Caco-2 (cell line): ENCODE data around the gene EMC10. TPM values are rescaled to one million over a fixed set of nuclear protein-coding genes. Genes with fewer than 3 reads are reported as not detected.

Experiments
- BruUV-seq: library from RNA; stranded (reverse); fragments of 400-500 nt; replicated peaks from 2 replicates; lab custom pipeline; 2021; lab: Mats Ljungman, UMichigan
- CTCF ChIA-PET: fragments of 300-600 bp; sonication (Branson Sonifier 250); formaldehyde crosslinking; loops from one replicate; lab custom pipeline; 2022; ENCODE audit warnings: antibody characterized with exemption; lab: Charles Lee
- POLR2A ChIA-PET: fragments of 300-600 bp; sonication (Branson Sonifier 250); formaldehyde crosslinking; loops from one replicate; lab custom pipeline; 2022; ENCODE audit warnings: antibody characterized with exemption; lab: Charles Lee
- DNase-seq, 2 experiments: peaks; one replicate each; pipeline versions ENCODE4 v3.0.0 to v3.0.0-alpha.2; 2020 to 2022
- H3K27me3 ChIP-seq: replicated peaks from 2 replicates; pipeline ENCODE4 v1.6.0; 2011; ENCODE audit warnings: low read length; ENCODE audit not compliant: control insufficient read depth, insufficient read depth
- H3K36me3 ChIP-seq: 2 replicates; pipeline ENCODE4 v1.5.1; 2011; ENCODE audit warnings: low read length; ENCODE audit not compliant: control insufficient read depth, insufficient read depth
- H3K4me1 ChIP-seq: fragments of 250-450 bp; sonication (Bioruptor Pico); 2 replicates; pipeline ENCODE4 v1.5.1; 2020; ENCODE audit warnings: mild to moderate bottlenecking
- H3K4me3 ChIP-seq: 2 replicates; pipeline ENCODE4 v1.5.1; 2011; ENCODE audit warnings: low read depth, mild to moderate bottlenecking, control low read depth, low read length
- H3K9me3 ChIP-seq: fragments of 250-450 bp; sonication (Bioruptor Pico); 2 replicates; pipeline ENCODE4 v1.5.1; 2020; ENCODE audit warnings: mild to moderate bottlenecking, moderate library complexity
- H3K27ac Mint-ChIP-seq: one replicate; pipeline ENCODE4 v1.8.0; 2022; ENCODE audit warnings: mixed read lengths; ENCODE audit not compliant: unreplicated experiment
- H3K27me3 Mint-ChIP-seq: one replicate; pipeline ENCODE4 v1.8.0; 2022; ENCODE audit warnings: mixed read lengths; ENCODE audit not compliant: insufficient read depth, unreplicated experiment
- H3K36me3 Mint-ChIP-seq: one replicate; pipeline ENCODE4 v1.8.0; 2022; ENCODE audit warnings: mild to moderate bottlenecking, mixed read lengths; ENCODE audit not compliant: insufficient read depth, unreplicated experiment
- H3K4me1 Mint-ChIP-seq: one replicate; pipeline ENCODE4 v1.8.0; 2022; ENCODE audit warnings: low read depth, mixed read lengths; ENCODE audit not compliant: unreplicated experiment
- H3K4me3 Mint-ChIP-seq: one replicate; pipeline ENCODE4 v1.8.0; 2022; ENCODE audit warnings: mild to moderate bottlenecking, moderate library complexity, mixed read lengths; ENCODE audit not compliant: unreplicated experiment
- H3K9me3 Mint-ChIP-seq: one replicate; pipeline ENCODE4 v1.8.0; 2022; ENCODE audit warnings: mixed read lengths; ENCODE audit not compliant: unreplicated experiment
- CTCF ChIP-seq, 2 experiments: fragments of 200-600 bp in 1 of 2; IDR thresholded peaks; 1 replicate in 1 of 2; 2 replicates in 1 of 2; pipeline versions ENCODE4 v1.5.1 to v1.8.0; 2011 to 2022; ENCODE audit warnings: antibody characterized with exemption in 1 of 2, control low read depth in 1 of 2, inconsistent platforms in 1 of 2, low read depth in 1 of 2, low read length in 1 of 2, mild to moderate bottlenecking in 1 of 2, moderate library complexity in 1 of 2; ENCODE audit not compliant: insufficient read depth in 1 of 2, severe bottlenecking in 1 of 2, unreplicated experiment in 1 of 2
- intact Hi-C: fragments of 100-400 bp; cut with micrococcal nuclease; formaldehyde crosslinking; loops from one replicate; pipeline ENCODE4 v1.10.0; 2022; ENCODE audit not compliant: unreplicated experiment
- total RNA-seq: library from RNA; stranded (reverse); gene quantifications from 2 replicates; pipeline ENCODE4 v1.2.3, GENCODE V29; 2022

Gene EMC10
- total RNA-seq, 1 experiment from 2014 or later: 42.9 TPM

GRCh38 chr19:50532952-50533351 lies 56.6 kb downstream of the EMC10 start:
- no peak for TF ChIP-seq CTCF (IDR thresholded peaks at IDR 0.05; ENCODE audit: insufficient read depth in 1 of 2, low read depth in 1 of 2, low read length in 1 of 2, severe bottlenecking in 1 of 2, unreplicated experiment in 1 of 2)
- BruUV-seq: no TSS peak
- H3K9me3 Mint-ChIP-seq: peaks cover 21% of the 10 kb centered on the region
- Histone ChIP-seq H3K27me3 (no peaks in the 10 kb centered on the region), H3K36me3 (no peaks in the 10 kb centered on the region), H3K4me1 (no peaks in the 10 kb centered on the region), H3K9me3 (peaks cover 12% of the 10 kb centered on the region), H3K4me3 (no peak overlapping the region)
- no peak for DNase-seq
- H3K36me3 Mint-ChIP-seq: no peaks in the 10 kb centered on the region
- intact Hi-C loops: loop anchor here (10.0 kb wide), 1 partner anchor 172 kb away; no protein-coding TSS in a partner anchor
- H3K27me3 Mint-ChIP-seq: peaks cover 9% of the 10 kb centered on the region
- no peak overlapping the region for H3K27ac Mint-ChIP-seq
- CTCF ChIA-PET: no interaction called here
- no peaks in the 10 kb centered on the region for H3K4me1 Mint-ChIP-seq
- POLR2A ChIA-PET: no interaction called here
- H3K4me3 Mint-ChIP-seq: no peak overlapping the region

DNA sequence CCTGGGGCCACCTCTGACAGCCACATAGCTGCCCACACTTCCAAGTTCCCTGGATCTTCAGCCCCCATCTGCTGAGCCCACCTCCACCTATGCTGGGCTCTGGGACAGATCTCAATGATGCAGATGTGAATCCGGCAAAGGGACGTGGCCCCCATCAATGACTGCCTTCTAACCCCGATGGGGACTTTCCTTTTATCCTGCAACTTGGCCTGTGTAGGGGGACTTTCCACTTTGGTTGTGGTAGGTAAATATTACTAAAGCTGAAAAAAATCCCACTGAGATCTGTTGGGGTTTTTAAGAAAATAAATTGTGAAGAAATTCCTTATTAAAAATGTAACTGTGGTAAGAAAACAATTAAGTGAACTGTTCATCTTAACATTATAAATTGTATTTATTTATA lies 58.2 kb downstream of the EMC10 start:
- no peak for DNase-seq
- intact Hi-C loops: loop anchor here (10.0 kb wide), 1 partner anchor 170 kb away; no protein-coding TSS in a partner anchor
- ChIA-PET CTCF (no interaction called here), POLR2A (no interaction called here)
- TF ChIP-seq CTCF (IDR thresholded peaks at IDR 0.05; ENCODE audit: insufficient read depth in 1 of 2, low read depth in 1 of 2, low read length in 1 of 2, severe bottlenecking in 1 of 2, unreplicated experiment in 1 of 2): no peak
- H3K4me3 ChIP-seq: no peak overlapping the region
- H3K4me1 Mint-ChIP-seq: no peaks in the 10 kb centered on the region
- H3K36me3 ChIP-seq: no peaks in the 10 kb centered on the region
- H3K27me3 Mint-ChIP-seq: peaks cover 8% of the 10 kb centered on the region
- H3K27ac Mint-ChIP-seq: no peak overlapping the region
- H3K27me3 ChIP-seq: no peaks in the 10 kb centered on the region
- BruUV-seq: no TSS peak
- peaks cover 12% of the 10 kb centered on the region for H3K9me3 ChIP-seq
- H3K4me3 Mint-ChIP-seq: no peak overlapping the region
- H3K4me1 ChIP-seq: no peaks in the 10 kb centered on the region
- H3K36me3 Mint-ChIP-seq: no peaks in the 10 kb centered on the region
- H3K9me3 Mint-ChIP-seq: peaks cover 21% of the 10 kb centered on the region

- no TSS peak for BruUV-seq
- intact Hi-C loops: loop anchor here (10.0 kb wide), 1 partner anchor 169 kb away; no protein-coding TSS in a partner anchor
- Mint-ChIP-seq H3K27me3 (peaks cover 5% of the 10 kb centered on the region), H3K36me3 (no peaks in the 10 kb centered on the region), H3K27ac (no peak overlapping the region), H3K9me3 (peaks cover 21% of the 10 kb centered on the region), H3K4me3 (no peak overlapping the region), H3K4me1 (no peaks in the 10 kb centered on the region)
- H3K4me3 ChIP-seq: no peak overlapping the region
- H3K27me3 ChIP-seq: no peaks in the 10 kb centered on the region
- ChIA-PET POLR2A (no interaction called here), CTCF (no interaction called here)
- DNase-seq: no peak
- H3K9me3 ChIP-seq: peaks cover 12% of the 10 kb centered on the region
- no peaks in the 10 kb centered on the region for H3K36me3 ChIP-seq
- no peaks in the 10 kb centered on the region for H3K4me1 ChIP-seq
- TF ChIP-seq CTCF (IDR thresholded peaks at IDR 0.05; ENCODE audit: insufficient read depth in 1 of 2, low read depth in 1 of 2, low read length in 1 of 2, severe bottlenecking in 1 of 2, unreplicated experiment in 1 of 2): no peak
Observed at GRCh38 chr19:50535672-50536187, 59.4 kb downstream of the EMC10 start.
